NCI-H446 treated with DMSO at 0.1 percent for 48 hours (cell line): Measurements from ENCODE around the gene SLC26A11.
"Not testable (repeated sequence)": the region's sequence is repeated elsewhere in the genome, so short reads cannot be mapped to it uniquely, and the experiment has no call there.

Source experiments
- DNase-seq: peaks from one replicate; lab custom pipeline; 2025; lab: John Stamatoyannopoulos, UW

SLC26A11 gene

DNA sequence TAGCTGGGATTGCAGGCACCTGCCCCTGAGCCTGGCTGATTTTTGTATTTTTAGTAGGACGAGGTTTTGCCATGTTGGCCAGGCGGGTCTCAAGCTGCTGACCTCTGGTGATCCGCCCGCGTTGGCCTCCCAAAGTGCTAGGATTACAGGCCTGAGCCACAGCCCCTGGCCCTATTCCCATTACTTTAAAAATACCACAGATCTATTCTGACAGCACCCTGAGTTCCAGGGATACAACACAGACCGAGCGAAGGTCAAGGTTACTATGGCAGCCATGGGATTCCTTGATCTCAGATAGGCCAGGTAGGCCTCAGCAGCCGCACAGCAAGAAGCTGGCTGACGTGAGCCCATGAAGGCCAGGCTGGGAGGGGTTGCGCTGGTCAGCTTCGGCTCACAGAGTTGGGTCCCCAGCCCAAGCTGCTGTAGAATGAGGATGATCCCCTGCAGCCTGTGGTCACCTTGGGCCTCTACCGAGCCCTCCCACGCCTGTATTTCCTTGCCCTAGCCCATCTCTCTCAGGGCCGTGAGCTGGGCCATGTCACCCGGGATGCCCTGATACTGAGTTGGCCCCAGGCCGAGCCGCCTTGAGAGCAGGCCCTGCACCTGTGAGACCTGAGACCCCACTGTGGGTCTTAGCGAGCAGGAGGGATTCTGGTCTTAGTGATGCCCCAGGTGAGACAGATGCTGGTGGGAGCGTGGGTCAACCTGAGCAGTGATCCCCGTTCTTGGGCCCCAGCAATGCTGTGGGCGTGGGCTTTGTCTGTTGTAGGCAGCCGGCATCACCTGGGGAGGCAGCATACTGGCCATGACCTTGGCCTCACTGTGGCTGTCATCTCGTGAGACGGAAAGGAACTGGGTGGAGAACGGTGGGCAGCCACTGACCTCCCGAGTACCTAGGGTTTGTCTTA is 23.6 kb downstream of the SLC26A11 start:
- no peak for DNase-seq

DNA sequence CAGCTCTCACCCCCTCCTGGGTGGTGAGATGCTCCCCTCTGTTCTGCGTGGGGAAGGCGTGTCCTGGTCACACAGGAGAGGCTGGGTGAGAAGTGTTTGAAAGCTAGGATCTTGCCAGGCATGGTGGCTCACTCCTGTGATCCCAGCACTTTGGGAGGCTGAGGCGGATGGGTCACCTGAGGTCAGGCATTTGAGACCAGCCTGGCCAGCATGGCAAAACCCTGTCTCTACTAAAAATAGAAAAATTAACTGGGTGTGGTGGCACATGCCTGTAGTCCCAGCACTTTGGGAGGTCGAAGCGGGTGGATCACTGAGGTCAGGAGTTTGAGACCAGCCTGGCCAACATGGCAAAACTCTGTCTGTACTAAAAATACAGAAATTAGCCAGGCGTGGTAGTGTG is 24.2 kb downstream of the SLC26A11 start:
- not testable (repeated sequence) for DNase-seq

DNA sequence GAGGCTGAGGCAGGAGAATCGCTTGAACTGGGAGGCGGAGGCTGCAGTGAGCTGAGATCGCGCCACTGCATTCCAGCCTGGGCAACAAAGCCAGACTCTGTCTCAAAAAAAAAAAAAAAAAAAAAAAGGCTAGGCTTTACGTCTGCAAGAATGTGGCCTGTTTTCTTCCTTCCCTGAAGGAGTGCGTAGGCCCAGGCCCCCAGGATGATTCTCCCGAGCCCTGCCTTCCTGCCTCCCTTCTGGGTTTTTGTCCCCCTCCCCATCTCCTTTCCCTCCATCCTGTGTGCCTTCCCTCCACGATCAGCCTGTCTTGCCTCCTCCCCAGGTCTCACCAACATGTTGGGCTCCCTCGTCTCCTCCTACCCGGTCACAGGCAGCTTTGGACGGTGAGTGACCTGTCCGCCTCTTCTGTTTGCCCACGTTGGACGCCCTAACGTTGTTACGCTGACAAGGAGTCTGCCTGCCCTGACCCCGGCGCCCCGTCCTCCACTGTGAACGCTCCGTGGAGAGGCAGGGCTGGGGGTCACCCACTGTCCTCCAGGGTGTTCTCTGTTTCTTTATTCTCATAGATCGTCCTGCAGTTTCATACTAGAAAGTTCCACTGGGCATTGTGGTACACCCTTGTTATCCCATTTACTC is 24.8 kb downstream of the SLC26A11 start:
- no peak for DNase-seq

DNA sequence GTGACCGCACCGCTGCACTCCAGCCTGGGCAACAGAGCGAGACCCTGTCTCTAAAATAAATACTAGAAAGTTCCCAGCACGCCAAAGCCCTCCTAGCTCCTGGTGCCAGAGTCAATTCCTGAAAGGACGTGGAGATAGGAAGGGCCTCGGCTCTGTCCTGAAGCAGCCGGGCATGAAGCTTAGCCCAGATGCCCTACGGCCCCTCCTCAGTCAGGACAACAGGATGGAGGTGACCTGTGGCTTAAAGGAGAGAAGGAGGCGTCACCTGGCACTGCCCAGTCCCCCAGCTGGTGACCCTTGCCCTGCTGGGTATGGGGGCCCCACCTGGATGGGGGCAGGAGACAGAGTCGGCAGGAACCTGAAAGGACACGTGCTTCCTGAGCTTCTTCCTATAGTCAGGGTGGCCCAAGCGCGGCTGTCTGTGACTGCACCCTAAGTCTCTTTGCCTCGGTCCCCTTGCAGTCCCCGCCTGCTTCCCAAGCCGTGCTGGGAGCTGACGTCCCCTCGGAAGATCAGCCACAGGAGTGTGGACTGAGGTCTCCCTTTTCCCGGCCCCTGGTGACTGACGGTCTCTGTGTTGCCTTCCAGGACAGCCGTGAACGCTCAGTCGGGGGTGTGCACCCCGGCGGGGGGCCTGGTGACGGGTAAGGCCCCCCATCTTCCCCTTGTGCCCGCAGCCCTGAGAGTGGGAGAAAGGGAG is 25.5 kb downstream of the SLC26A11 start:
- DNase-seq, result no peak

DNA sequence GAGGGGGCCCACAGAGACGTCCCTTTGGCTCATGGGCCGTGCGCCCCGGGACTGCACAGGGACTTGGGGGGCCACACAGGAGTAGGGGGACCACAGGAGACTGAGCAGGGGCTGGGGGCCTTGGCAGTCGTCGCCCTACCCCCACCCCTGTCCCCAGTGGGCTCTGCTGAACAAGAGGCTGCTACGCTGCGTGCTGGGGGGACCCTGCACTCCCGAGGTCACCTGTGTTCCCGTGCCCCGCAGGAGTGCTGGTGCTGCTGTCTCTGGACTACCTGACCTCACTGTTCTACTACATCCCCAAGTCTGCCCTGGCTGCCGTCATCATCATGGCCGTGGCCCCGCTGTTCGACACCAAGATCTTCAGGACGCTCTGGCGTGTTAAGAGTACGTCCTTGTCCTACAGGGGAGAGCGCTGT is 26.0 kb downstream of the SLC26A11 start:
- no peak for DNase-seq

DNA sequence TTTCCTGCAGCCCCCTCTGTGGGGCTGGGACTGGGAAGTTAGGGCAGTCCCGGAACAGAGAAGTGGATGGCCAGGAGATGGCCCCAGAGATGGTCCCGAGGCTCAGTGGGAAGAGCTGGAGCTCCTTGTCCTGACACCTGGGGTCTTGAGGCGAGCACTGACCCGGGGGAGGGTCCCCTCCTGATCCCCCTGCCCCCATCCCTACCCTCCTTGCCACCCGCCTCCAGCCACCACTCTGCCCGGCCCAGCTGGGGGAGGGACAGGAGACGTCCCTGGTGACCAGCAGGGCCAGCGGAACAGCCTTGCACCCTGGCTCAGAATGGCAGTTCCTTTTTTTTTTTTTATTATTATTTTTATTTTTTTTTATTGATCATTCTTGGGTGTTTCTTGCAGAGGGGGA is 26.5 kb downstream of the SLC26A11 start:
- DNase-seq, result no peak

DNA sequence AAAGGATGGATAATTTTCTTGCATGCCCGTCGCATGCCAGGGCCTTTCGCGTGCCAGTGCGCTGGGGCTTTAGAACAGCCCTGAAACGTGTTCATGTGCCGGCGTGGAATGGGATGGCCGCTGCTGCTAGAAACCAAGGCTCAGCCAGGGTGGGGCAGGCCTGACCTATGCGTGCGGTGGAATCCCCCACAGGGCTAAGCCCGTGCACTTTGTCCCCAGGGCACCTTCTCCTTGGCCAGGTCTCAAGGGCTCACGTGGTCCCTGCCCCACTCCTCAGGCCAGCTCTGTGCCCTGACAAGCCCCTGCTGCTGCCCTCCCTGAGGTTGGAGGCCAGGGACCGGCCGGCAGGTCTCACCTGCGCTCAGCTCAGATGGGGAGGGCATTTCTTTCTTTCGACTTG is 27.3 kb downstream of the SLC26A11 start:
- DNase-seq, result no peak

DNA sequence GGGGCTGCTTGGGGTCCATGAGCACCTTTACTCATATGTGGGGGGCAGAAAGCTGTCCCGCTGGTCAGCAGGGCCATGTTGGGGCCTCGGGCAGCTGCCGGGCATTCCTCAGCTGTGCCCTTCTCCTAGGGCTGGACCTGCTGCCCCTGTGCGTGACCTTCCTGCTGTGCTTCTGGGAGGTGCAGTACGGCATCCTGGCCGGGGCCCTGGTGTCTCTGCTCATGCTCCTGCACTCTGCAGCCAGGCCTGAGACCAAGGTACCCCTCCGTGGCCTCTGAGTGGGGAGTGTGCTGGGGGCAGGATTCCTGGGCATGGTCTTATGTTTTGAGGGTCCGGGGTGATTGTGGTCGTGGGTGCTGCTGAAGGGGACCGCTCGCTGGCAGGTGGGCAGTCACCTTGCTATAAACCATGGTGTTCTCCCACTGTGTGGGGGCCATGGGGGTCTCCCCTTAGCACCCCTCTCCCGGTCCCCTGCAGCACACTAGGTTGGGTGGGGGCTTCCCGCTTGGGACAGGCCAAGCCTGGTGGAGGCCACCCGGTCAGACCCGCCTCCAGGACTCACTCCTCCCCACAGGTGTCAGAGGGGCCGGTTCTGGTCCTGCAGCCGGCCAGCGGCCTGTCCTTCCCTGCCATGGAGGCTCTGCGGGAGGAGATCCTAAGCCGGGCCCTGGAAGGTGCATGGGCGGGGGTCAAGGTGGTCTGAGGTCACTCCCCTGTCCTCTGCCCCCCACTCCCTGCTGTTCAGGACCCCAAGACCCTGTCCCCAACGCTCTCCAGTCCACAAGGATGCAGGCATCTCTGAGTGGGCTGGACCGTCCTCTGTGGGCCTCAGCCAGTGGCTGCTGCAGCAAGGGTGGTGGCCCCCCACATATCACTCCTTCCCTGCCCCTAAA is 28.0 kb downstream of the SLC26A11 start:
- no peak for DNase-seq

DNA sequence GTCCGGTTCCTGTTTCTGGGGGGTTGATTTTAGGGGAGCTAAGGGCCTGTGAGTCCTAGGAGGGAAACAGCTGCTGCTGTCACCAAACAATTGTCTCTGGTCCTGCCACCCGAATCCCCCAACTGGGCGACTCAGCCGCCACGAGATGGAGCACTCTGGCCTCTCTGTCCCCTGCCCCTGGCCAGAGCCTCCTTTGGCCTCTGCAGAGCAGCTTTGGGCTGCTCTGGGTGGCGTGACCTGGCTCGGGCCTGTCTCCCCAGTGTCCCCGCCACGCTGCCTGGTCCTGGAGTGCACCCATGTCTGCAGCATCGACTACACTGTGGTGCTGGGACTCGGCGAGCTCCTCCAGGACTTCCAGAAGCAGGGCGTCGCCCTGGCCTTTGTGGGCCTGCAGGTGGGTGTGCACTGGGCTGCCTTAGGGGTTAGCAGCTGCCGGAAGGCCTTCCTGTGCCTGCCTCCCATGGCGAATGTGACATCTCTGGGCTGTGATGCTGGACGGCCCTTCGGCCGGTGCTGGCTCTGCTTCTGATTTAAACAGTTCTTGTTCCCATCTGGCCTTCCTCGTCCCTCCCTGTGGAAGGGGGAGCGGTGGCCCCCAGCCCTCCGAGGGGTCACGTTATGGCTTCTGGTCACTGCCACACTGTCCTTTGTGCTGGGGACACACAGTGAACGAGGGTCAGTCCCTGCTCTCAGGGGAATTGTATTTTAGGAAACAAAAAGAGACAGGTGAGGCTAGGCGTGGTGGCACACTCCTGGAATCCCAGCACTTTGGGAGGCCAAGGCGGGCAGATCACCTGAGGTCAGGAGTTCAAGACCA is 28.9 kb downstream of the SLC26A11 start:
- DNase-seq, result no peak

DNA sequence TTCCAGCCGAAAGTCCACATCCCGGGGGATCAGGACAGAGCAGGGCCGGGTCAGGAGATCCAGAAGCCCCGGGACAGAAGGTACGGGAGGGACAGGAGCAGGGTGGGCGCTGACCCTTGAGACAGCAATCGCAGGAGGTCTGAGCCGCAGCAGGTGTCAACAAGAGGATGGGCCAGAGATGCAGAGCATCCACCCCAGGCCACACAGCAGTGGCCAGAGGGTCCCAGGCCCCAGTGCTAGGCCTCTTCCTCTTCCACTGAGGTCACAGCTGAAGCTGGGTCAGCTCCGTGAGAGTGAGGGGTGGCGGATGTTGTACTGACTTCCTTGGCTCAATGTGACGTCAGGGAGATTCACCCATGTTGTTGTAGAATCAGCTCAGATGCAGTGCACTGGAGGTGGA is 31.7 kb downstream of the SLC26A11 start:
- DNase-seq, result no peak

DNA sequence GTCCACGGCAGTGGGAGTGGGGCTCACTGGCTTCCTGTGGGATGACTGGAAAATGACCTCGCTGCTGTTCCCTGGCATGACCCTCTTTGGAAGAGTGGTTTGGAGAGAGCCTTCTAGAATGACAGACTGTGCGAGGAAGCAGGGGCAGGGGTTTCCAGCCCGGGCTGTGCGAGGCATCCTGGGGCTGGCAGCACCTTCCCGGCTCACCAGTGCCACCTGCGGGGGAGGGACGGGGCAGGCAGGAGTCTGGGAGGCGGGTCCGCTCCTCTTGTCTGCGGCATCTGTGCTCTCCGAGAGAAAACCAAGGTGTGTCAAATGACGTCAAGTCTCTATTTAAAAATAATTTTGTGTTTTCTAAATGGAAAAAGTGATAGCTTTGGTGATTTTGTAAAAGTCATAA is 32.6 kb downstream of the SLC26A11 start:
- DNase-seq, result no peak

DNA sequence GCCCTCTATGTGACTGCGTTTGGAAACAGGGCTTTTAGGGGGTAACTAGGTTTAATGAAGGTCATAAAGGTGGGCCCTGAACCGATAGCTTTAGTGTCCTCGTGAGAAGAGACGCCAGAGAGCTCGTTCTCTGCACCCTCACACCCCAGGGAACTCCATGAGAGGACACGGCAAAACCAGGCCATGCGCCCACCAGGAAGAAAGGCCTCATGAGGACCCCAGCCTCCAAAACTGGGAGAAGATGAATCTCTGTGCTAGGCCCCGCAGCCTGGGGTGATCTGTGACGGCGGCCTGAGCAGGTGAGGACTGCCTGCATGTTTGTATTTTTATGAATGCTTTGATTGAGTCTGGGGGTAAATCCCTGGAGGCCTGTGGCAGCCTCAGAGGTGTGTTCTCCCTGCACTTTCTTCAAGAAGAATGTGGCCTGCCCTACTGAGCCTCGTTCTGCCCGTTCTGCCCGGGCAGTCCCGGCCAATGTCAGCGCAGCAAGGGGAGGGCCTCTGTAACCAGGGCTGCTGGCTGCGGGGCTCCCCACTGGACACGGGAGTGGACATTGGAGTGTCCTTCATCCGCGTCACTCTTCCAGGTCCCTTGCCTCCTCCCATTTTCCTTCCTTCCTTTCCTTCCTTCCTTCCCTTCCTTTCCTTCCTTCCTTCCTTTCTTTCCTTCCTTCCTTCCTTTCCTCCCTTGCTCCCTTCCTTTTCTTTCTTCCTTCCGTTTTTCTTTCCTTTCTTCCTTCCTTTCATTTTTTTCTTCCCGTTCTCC is 33.6 kb downstream of the SLC26A11 start:
- no peak for DNase-seq

DNA sequence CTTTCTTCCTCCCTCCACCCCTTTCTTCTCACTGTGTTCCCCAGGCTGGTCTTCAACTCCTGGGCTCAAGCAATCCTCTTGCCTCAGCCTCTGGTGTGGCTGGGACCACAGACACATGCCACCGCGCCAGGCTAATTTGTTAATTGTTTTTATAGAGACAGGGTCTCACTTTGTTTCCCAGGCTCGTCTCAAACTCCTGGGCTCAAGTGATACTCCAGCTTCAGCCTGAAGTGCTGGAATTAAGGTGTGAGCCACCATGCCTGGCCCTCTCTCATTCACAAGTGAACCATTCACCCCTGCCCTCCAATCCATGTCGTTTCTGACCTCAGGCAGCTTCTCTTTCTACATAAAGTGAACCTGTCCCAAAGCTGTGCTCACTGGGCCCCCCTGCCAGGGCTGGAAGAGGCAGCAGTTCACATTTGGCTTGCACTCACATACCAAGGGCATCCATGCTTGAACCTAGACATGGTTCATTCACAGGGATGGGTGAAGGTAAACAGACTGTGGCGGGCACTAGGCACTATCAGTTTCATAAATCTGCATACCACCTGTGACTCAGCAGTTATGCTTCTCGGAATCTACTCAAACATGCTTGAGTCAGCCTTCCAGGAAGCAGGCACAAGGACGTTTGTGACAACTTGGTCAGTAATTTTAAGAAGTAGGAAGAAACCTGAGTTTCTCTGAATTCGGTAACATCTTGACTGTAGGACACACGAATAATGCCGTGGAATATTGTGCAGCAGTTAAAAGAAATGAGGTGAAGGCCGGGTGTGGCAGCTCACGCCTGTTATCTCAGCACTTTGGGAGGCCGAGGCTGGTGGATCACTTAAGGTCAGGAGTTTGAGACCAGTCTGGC is 34.4 kb downstream of the SLC26A11 start:
- DNase-seq, result no peak

DNA sequence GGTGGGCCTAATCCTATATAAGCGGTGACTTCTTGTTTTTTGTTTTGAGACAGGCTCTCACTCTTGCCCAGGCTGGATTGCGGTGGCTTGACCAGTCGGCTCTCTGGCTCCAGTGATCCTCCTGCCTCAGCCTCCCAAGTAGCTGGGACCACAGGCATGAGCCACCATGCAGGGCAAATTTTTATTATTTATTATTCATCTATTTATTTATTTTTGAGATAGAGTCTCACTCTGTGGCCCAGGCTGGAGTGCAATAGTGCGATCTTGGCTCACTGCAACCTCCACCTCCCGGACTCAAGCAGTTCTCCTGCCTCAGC is 35.8 kb downstream of the SLC26A11 start:
- no peak for DNase-seq

DNA sequence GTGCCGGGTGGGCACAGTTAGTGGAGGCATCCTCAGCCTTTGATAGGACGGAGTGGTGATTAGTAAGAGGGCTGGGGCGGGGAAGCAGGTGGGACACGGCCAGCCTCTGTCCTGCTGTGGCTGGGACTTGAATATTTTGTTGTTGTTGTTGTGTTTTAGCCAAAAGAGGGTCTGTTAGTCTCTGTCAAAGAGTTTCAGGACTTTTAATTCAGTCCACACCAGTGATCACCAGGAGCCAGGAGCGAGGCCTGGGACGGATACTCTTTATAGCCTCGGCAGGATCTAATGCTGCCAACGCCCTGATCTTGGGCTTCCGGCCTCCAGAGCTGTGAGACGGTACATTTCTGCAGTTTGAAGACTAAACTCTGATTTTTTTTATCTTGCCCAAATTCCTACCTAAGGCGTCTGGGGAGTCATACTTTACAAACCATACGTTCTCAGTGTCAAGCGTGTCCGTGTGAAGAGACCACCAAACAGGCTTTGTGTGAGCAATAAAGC is 37.5 kb downstream of the SLC26A11 start:
- no peak for DNase-seq

DNA sequence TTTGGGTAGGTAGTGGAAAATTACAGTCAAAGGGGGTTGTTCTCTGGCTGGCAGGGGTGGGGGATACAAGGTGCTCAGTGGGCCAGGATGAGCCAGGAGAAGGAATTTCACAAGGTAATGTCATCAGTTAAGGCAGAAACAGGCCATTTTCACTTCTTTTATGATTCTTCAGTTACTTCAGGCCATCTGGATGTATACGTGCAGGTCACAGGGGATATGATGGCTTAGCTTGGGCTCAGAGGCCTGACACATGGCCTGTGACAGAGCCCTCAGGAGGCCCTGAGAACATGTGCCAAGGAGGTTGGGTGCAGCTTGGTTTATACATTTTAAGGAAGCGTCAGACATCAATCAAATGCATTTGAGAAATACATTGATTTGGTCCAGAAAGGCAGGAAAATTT is 38.1 kb downstream of the SLC26A11 start:
- not testable (repeated sequence) for DNase-seq

DNA sequence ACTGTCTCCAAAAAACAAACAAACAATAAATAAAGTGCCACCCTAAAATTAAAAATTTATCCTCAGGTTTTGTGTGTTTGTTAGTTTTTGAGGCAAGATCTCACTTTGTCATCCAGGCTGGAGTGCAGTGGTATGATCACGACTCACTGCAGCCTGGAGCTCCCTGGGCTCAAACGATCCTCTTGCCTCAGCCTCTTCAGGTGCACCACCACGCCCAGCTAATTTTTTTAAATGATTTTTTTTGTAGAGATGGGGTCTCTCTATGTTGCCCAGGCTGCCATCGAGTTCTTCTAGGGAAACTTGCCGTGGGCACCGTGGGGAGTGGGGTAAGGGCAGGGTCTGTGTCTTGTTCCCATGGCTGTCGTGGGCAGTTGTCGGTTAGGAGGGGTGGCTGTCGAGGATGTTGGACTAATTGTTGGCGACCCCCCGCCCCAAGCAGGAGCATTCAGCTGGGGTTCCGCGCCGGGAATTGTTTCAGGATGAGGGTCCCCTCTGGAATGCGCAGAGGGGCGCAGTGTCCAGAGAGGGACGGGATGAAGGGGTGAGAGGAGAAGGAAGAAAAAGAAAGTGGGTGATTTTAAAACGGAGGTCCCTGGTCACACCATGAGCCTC is 39.3 kb downstream of the SLC26A11 start:
- DNase-seq, result no peak

DNA sequence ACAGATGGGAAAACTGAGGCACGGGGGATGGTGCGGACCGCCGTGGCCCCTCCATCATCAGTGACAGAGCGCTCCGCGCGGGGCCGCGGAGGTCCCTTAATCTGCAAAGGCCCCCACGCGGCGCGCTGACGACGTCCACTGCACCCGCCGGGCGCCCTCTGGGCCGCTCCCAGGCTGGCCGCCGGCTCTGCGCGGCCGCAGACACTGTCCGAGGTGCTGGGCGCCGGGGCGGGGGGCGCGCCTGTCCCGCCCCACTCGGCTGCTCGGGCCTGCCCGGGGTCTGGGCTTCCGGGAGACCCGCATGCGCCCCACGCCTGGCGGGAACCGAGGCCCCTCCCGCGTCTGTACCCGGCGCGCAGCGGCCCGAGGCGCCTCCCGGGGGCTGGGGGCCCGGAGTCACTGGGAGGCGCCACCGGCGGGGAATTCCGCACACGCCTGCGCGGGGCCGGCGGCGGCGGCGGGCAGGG is 39.9 kb downstream of the SLC26A11 start:
- DNase-seq, result no peak

DNA sequence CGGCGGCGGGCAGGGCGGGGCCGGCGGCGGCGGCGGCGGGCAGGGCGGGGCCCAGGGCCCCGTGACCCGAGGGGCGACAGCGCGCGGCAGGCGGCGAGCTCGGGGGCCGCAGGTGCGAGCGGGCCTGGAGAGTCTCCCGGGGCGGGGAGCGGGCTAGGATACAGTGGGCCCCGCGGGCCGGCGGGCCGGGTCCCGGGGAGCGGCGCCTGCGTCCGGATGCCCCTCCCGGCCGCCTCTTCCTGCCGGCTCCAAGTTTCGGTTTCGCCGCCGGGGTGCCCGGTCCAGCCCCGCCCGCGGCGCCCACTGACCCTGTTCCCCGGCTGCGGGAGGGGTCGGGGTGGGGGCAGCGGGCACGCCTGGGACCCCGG is 40.5 kb downstream of the SLC26A11 start, which contains the start of gene RNF213:
RNF213 (plus strand) TSS at position 62 of the 368 bp plus-strand sequence. CDS start 2,830 bp downstream, outside the sequence.
- DNase-seq, result no peak
